Neutrophil (primary cell): ENCODE results near the gene HNRNPAB.
A peak's percentile ranks its signal among the peaks of the same experiment; 100 is the strongest.

Experiments used
- H3K27ac ChIP-seq: fragments of 200-600 bp; sonication (generic); 2 replicates; pipeline ENCODE4 v1.5.1; 2016; ENCODE audit warnings: mild to moderate bottlenecking, moderate library complexity
- H3K27me3 ChIP-seq: fragments of 200-600 bp; sonication (generic); 2 replicates; pipeline ENCODE4 v1.6.0; 2016; ENCODE audit warnings: mild to moderate bottlenecking
- H3K36me3 ChIP-seq: fragments of 200-600 bp; sonication (generic); 2 replicates; pipeline ENCODE4 v1.5.1; 2017
- H3K4me1 ChIP-seq, 2 experiments: fragments of 200-600 bp in 1 of 2; sonication (generic) in 1 of 2; 1 replicate in 1 of 2; 2 replicates in 1 of 2; pipeline versions ENCODE4 v1.5.1 to v1.6.1; 2013 to 2016; ENCODE audit warnings: low read depth in 1 of 2, low read length in 1 of 2, mild to moderate bottlenecking in 1 of 2, moderate library complexity in 1 of 2; ENCODE audit not compliant: control insufficient read depth in 1 of 2, insufficient read depth in 1 of 2
- H3K4me3 ChIP-seq, 2 experiments: fragments of 200-600 bp in 1 of 2; sonication (generic) in 1 of 2; 1 replicate in 1 of 2; 2 replicates in 1 of 2; pipeline ENCODE4 v1.5.1; 2013 to 2016; ENCODE audit warnings: low read depth in 1 of 2, low read length in 1 of 2, mild to moderate bottlenecking in 1 of 2, moderate library complexity in 1 of 2
- H3K9me3 ChIP-seq: fragments of 200-600 bp; sonication (generic); 2 replicates; pipeline ENCODE4 v1.5.1; 2016
- TF ChIP-seq, protein P1 (sequence below): fragments of 200-600 bp; sonication (generic); IDR thresholded peaks from 2 replicates; pipeline ENCODE4 v1.5.1; 2016; ENCODE audit warnings: antibody characterized with exemption

HNRNPAB gene

GRCh38 chr5:178201221-178201926 is 3.0 kb upstream of the HNRNPAB start:
- no peaks in the 10 kb centered on the region for H3K9me3 ChIP-seq
- no peaks in the 10 kb centered on the region for H3K27me3 ChIP-seq
- peaks cover 2% of the 10 kb centered on the region for H3K36me3 ChIP-seq
- no peak overlapping the region for H3K4me3 ChIP-seq
- peaks cover 37 to 44% of the 10 kb centered on the region in 2 experiments for H3K4me1 ChIP-seq
- TF ChIP-seq, protein P1, sequence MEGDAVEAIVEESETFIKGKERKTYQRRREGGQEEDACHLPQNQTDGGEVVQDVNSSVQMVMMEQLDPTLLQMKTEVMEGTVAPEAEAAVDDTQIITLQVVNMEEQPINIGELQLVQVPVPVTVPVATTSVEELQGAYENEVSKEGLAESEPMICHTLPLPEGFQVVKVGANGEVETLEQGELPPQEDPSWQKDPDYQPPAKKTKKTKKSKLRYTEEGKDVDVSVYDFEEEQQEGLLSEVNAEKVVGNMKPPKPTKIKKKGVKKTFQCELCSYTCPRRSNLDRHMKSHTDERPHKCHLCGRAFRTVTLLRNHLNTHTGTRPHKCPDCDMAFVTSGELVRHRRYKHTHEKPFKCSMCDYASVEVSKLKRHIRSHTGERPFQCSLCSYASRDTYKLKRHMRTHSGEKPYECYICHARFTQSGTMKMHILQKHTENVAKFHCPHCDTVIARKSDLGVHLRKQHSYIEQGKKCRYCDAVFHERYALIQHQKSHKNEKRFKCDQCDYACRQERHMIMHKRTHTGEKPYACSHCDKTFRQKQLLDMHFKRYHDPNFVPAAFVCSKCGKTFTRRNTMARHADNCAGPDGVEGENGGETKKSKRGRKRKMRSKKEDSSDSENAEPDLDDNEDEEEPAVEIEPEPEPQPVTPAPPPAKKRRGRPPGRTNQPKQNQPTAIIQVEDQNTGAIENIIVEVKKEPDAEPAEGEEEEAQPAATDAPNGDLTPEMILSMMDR: no peak
- H3K27ac ChIP-seq: peak overlapping the region; percentile 41

- no peaks in the 10 kb centered on the region for H3K27me3 ChIP-seq
- TF ChIP-seq, protein P1: no peak
- peaks cover 7% of the 10 kb centered on the region for H3K36me3 ChIP-seq
- H3K4me1 ChIP-seq: peaks cover 41 to 49% of the 10 kb centered on the region in 2 experiments
- H3K27ac ChIP-seq: peak overlapping the region; percentile 41
- H3K9me3 ChIP-seq: no peaks in the 10 kb centered on the region
- no peak overlapping the region for H3K4me3 ChIP-seq
These were observed 2.5 kb upstream of the HNRNPAB start for GRCh38 chr5:178201927-178202235.

- Histone ChIP-seq H3K27me3 (no peaks in the 10 kb centered on the region), H3K27ac (peak overlapping the region; percentile 41), H3K36me3 (peaks cover 12% of the 10 kb centered on the region), H3K9me3 (no peaks in the 10 kb centered on the region), H3K4me3 (no peak overlapping the region), H3K4me1 (peaks cover 41 to 50% of the 10 kb centered on the region in 2 experiments)
- TF ChIP-seq, protein P1: no peak
These were observed 1.8 kb upstream of the HNRNPAB start for GRCh38 chr5:178202541-178202940.

- Histone ChIP-seq H3K36me3 (peaks cover 24% of the 10 kb centered on the region), H3K4me3 (peak overlapping the region; percentile 92 to 99), H3K4me1 (peaks cover 38 to 47% of the 10 kb centered on the region in 2 experiments), H3K27ac (peak overlapping the region; percentile 85), H3K27me3 (no peaks in the 10 kb centered on the region), H3K9me3 (no peaks in the 10 kb centered on the region)
- TF ChIP-seq, protein P1: no peak
These were observed 607 bp upstream of the HNRNPAB start for GRCh38 chr5:178203670-178204181.

GRCh38 chr5:178204935-178205748 is 809 bp downstream of the HNRNPAB start:
- H3K9me3 ChIP-seq: no peaks in the 10 kb centered on the region
- peak overlapping the region; percentile 92 to 99 for H3K4me3 ChIP-seq
- peak overlapping the region; percentile 85 for H3K27ac ChIP-seq
- H3K27me3 ChIP-seq: no peaks in the 10 kb centered on the region
- peaks cover 38% of the 10 kb centered on the region for H3K36me3 ChIP-seq
- H3K4me1 ChIP-seq: peaks cover 31 to 41% of the 10 kb centered on the region in 2 experiments
- TF ChIP-seq, protein P1: peak; percentile 17
